ENCODE measurements around the gene CYGB. TPM values are rescaled to one million over a fixed set of nuclear protein-coding genes. Genes with fewer than 3 reads are reported as not detected.

The CYGB gene
- total RNA-seq, 2 experiments from 2014 or later, result 0.44 to 0.57 TPM

GRCh38 chr17:76542566-76542971 lies 5.1 kb upstream of the CYGB start:
- no peak for TF ChIP-seq EZH2phosphoT487 (IDR thresholded peaks at IDR 0.05; ENCODE audit: borderline replicate concordance, low read depth, low read length)
- no peak for TF ChIP-seq CTCF (conservative IDR thresholded peaks at IDR 0.05; ENCODE audit: low read length)
- no peaks in the 10 kb centered on the region for H3K36me3 ChIP-seq (ENCODE audit: insufficient read depth, low read length)
- intact Hi-C loops (cut with micrococcal nuclease; ENCODE audit: unreplicated experiment), result no loop called here
- H3K4me3 ChIP-seq (ENCODE audit: low read depth, low read length, poor library complexity, severe bottlenecking), result no peak overlapping the region
- no TSS peak for BruUV-seq (replicated peaks)
- no peaks in the 10 kb centered on the region for H3K79me2 ChIP-seq (ENCODE audit: insufficient read depth, low read depth, low read length)
- peaks cover 15% of the 10 kb centered on the region for H3K4me1 ChIP-seq (ENCODE audit: insufficient read depth, low read length, poor library complexity, severe bottlenecking)
- H3K9me3 ChIP-seq (ENCODE audit: low read length), result no peaks in the 10 kb centered on the region
- no peak overlapping the region for H3K27ac ChIP-seq (ENCODE audit: low read depth, low read length, poor library complexity, severe bottlenecking)
- no peak overlapping the region for H2AFZ ChIP-seq (ENCODE audit: low read length)
- POLR2A ChIA-PET, result interaction anchor here (1.9 kb wide), 1 partner anchor 14 kb away, joined by 7 read pairs; no protein-coding TSS in a partner anchor
- CTCF ChIA-PET (ENCODE audit: unreplicated experiment), result no interaction called here
- DNase-seq (ENCODE audit: low spot score), result no peak
- no peak overlapping the region for H3K4me2 ChIP-seq (ENCODE audit: low read length)
- H4K20me1 ChIP-seq (ENCODE audit: insufficient read depth, low read length), result no peaks in the 10 kb centered on the region
- no peaks in the 10 kb centered on the region for H3K9me2 ChIP-seq (ENCODE audit: insufficient read depth, low read length)

DNA sequence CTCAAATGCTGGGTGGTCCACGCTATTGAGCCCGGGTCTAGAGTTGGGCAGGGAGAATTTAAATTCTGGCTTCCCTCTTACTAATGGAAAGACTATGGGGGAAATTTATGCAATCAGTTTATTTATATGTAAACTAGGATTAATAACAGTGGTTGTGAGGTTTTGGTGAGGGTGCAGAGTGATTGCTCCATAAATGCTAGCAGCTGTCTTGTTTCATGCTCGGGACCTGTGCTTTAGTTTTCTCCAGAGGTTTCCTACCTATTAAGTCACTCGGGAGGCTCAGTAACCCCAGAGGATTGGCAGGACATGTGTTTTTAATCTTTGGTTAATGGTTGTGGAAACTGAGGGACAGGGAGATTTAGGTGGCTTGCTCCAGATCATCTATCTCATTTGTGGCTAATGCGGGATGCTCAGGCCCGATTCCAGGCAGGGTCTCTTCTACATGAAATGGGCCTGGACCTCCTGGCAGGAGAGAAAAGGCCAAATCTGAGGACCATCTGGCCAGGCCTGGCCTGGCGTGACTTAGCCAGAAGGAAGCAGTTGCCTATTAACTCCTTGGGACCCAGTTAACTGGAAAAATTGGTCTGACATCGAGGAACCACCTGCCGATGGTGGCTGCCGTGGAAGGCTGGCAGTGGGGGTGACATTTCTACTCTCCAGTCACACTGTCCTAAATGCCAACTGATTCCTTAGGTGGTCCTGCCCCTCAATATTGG lies 4.4 kb upstream of the CYGB start:
- H3K9me3 ChIP-seq (ENCODE audit: low read length), result no peaks in the 10 kb centered on the region
- no peaks in the 10 kb centered on the region for H3K36me3 ChIP-seq (ENCODE audit: insufficient read depth, low read length)
- no peaks in the 10 kb centered on the region for H3K9me2 ChIP-seq (ENCODE audit: insufficient read depth, low read length)
- ChIA-PET POLR2A (interaction anchor here (1.9 kb wide), 1 partner anchor 14 kb away, joined by 7 read pairs; no protein-coding TSS in a partner anchor), CTCF (ENCODE audit: unreplicated experiment) (no interaction called here)
- no peak for DNase-seq (ENCODE audit: low spot score)
- intact Hi-C loops (cut with micrococcal nuclease; ENCODE audit: unreplicated experiment), result no loop called here
- H3K4me2 ChIP-seq (ENCODE audit: low read length), result no peak overlapping the region
- H3K27ac ChIP-seq (ENCODE audit: low read depth, low read length, poor library complexity, severe bottlenecking), result no peak overlapping the region
- TF ChIP-seq EZH2phosphoT487 (IDR thresholded peaks at IDR 0.05; ENCODE audit: borderline replicate concordance, low read depth, low read length), result no peak
- TF ChIP-seq CTCF (conservative IDR thresholded peaks at IDR 0.05; ENCODE audit: low read length), result no peak
- no peaks in the 10 kb centered on the region for H3K79me2 ChIP-seq (ENCODE audit: insufficient read depth, low read depth, low read length)
- H4K20me1 ChIP-seq (ENCODE audit: insufficient read depth, low read length), result no peaks in the 10 kb centered on the region
- no TSS peak for BruUV-seq (replicated peaks)
- no peak overlapping the region for H3K4me3 ChIP-seq (ENCODE audit: low read depth, low read length, poor library complexity, severe bottlenecking)
- peaks cover 9% of the 10 kb centered on the region for H3K4me1 ChIP-seq (ENCODE audit: insufficient read depth, low read length, poor library complexity, severe bottlenecking)
- H2AFZ ChIP-seq (ENCODE audit: low read length), result no peak overlapping the region
